ENCODE data around the gene PRSS36.

Gene PRSS36

GRCh38 chr16:31131416-31131815 lies 18.4 kb downstream of the PRSS36 start:
- H2AFZ ChIP-seq (ENCODE audit: low read depth, low read length) = no peak overlapping the region
- H3K4me3 ChIP-seq (ENCODE audit: low read depth in 1 of 2, low read length in 2 of 2) = no peak overlapping the region
- no peak for ATAC-seq (ENCODE audit: insufficient read depth, low read depth)
- no peaks in the 10 kb centered on the region for H3K27me3 ChIP-seq (ENCODE audit: insufficient read depth, low read length, poor library complexity)
- no peak for DNase-seq
- no peaks in the 10 kb centered on the region for H3K9me3 ChIP-seq (ENCODE audit: insufficient read depth, low read length, severe bottlenecking)
- H3K4me2 ChIP-seq (ENCODE audit: insufficient read depth, low read length) = no peak overlapping the region
- no peaks in the 10 kb centered on the region for H3K79me2 ChIP-seq (ENCODE audit: insufficient read depth, low read length)
- H4K20me1 ChIP-seq (ENCODE audit: insufficient read depth, low read length) = no peaks in the 10 kb centered on the region
- peaks cover 50% of the 10 kb centered on the region for H3K36me3 ChIP-seq (ENCODE audit: insufficient read depth, low read length)
- H3K27ac ChIP-seq (ENCODE audit: low read length) = no peak overlapping the region
- no peaks in the 10 kb centered on the region for H3K4me1 ChIP-seq (ENCODE audit: insufficient read depth, low read length)
- H3K9ac ChIP-seq (ENCODE audit: low read depth, low read length) = no peak overlapping the region
- TF ChIP-seq EZH2 (IDR thresholded peaks at IDR 0.05; ENCODE audit: borderline replicate concordance, low read depth, low read length, severe bottlenecking) = no peak
- TF ChIP-seq CTCF (IDR thresholded peaks at IDR 0.05; ENCODE audit: borderline replicate concordance, extremely low read depth, low read length, poor library complexity, severe bottlenecking) = no peak

DNA sequence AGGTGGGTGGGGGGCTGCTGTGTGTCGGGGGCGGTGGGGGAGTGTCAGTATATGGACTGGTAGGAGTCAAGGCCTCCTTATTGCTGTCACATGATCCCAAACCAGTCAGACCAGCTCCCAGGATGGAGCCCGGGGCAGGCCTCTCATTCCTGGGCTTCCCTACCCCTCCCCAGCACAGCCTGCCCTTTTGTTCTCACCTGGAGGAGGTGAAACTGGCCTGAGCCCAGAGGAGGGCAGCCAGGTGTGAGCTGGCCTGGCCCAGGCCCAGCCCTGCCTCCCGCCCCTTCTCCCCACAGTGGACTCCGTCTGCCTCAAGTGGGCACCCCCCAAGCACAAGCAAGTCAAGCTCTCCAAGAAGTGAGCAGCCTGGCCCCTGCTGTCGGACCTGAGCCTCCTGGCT lies 19.0 kb downstream of the PRSS36 start:
- Histone ChIP-seq H3K27ac (ENCODE audit: low read length) (no peak overlapping the region), H3K4me1 (ENCODE audit: insufficient read depth, low read length) (no peaks in the 10 kb centered on the region), H3K4me2 (ENCODE audit: insufficient read depth, low read length) (no peak overlapping the region), H2AFZ (ENCODE audit: low read depth, low read length) (no peak overlapping the region), H3K9ac (ENCODE audit: low read depth, low read length) (no peak overlapping the region), H3K36me3 (ENCODE audit: insufficient read depth, low read length) (peaks cover 50% of the 10 kb centered on the region), H3K27me3 (ENCODE audit: insufficient read depth, low read length, poor library complexity) (no peaks in the 10 kb centered on the region), H4K20me1 (ENCODE audit: insufficient read depth, low read length) (no peaks in the 10 kb centered on the region), H3K4me3 (ENCODE audit: low read depth in 1 of 2, low read length in 2 of 2) (no peak overlapping the region), H3K9me3 (ENCODE audit: insufficient read depth, low read length, severe bottlenecking) (no peaks in the 10 kb centered on the region), H3K79me2 (ENCODE audit: insufficient read depth, low read length) (no peaks in the 10 kb centered on the region)
- TF ChIP-seq CTCF (IDR thresholded peaks at IDR 0.05; ENCODE audit: borderline replicate concordance, extremely low read depth, low read length, poor library complexity, severe bottlenecking) (no peak), EZH2 (IDR thresholded peaks at IDR 0.05; ENCODE audit: borderline replicate concordance, low read depth, low read length, severe bottlenecking) (no peak)
- ATAC-seq (ENCODE audit: insufficient read depth, low read depth) (no peak), DNase-seq (no peak)

DNA sequence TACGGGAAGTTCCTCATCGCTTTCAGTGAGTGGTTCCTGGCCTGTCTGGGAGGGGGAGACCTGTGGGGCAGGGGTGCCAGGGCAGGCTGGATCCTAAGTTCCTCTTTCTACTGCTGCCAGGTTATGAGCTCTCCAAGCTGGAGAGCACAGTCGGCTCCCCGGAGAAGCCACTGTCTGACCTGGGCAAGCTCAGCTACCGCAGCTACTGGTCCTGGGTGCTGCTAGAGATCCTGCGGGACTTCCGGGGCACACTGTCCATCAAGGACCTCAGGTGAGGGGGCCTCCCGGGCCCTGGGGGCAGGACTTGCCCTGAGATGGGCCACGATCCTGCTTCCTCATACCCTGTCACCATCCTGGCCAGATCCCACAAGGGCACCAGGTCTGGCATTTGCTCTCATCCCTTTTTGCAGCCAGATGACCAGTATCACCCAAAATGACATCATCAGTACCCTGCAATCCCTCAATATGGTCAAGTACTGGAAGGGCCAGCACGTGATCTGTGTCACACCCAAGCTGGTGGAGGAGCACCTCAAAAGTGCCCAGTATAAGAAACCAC lies 19.5 kb downstream of the PRSS36 start:
- Histone ChIP-seq H3K4me3 (ENCODE audit: low read depth in 1 of 2, low read length in 2 of 2) (no peak overlapping the region), H3K36me3 (ENCODE audit: insufficient read depth, low read length) (peaks cover 50% of the 10 kb centered on the region), H3K4me1 (ENCODE audit: insufficient read depth, low read length) (no peaks in the 10 kb centered on the region), H3K9me3 (ENCODE audit: insufficient read depth, low read length, severe bottlenecking) (no peaks in the 10 kb centered on the region), H3K9ac (ENCODE audit: low read depth, low read length) (no peak overlapping the region), H2AFZ (ENCODE audit: low read depth, low read length) (no peak overlapping the region), H3K27me3 (ENCODE audit: insufficient read depth, low read length, poor library complexity) (no peaks in the 10 kb centered on the region), H4K20me1 (ENCODE audit: insufficient read depth, low read length) (no peaks in the 10 kb centered on the region), H3K4me2 (ENCODE audit: insufficient read depth, low read length) (no peak overlapping the region), H3K27ac (ENCODE audit: low read length) (no peak overlapping the region), H3K79me2 (ENCODE audit: insufficient read depth, low read length) (no peaks in the 10 kb centered on the region)
- TF ChIP-seq EZH2 (IDR thresholded peaks at IDR 0.05; ENCODE audit: borderline replicate concordance, low read depth, low read length, severe bottlenecking) = no peak
- DNase-seq (no peak), ATAC-seq (ENCODE audit: insufficient read depth, low read depth) (no peak)

DNA sequence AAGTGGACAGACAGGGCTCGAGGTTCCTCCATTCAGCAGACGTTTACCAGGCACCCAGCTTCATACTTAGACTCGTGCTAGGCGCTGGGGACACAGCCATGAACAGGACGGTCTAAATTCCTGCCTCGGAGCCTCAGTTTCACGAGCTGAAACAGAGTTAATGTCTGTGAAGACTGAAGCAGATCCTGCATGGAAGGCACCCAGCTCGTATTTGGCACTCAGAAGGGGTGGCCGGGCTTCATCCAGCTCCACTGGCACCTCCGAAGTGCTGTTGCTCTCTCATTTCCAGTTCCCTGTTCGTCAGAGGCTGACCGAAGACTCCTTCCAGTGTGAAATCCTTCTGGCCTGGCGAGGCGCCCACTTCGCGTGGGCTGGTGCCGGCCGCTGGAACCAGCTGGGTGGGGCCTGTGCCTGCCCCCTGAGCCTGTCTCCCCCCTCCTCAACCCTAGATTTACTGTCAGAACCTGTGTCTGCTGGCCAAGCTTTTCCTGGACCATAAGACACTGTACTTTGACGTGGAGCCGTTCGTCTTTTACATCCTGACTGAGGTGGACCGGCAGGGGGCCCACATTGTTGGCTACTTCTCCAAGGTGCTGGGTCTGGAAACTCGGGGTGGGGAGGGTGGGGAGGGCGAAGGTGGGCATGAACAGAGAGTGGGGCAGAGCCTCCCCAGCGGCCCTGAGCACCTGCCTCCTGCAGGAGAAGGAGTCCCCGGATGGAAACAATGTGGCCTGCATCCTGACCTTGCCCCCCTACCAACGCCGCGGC lies 20.1 kb downstream of the PRSS36 start:
- no peaks in the 10 kb centered on the region for H3K9me3 ChIP-seq (ENCODE audit: insufficient read depth, low read length, severe bottlenecking)
- no peak overlapping the region for H3K27ac ChIP-seq (ENCODE audit: low read length)
- peaks cover 50% of the 10 kb centered on the region for H3K36me3 ChIP-seq (ENCODE audit: insufficient read depth, low read length)
- no peak overlapping the region for H2AFZ ChIP-seq (ENCODE audit: low read depth, low read length)
- DNase-seq (no peak), ATAC-seq (ENCODE audit: insufficient read depth, low read depth) (no peak)
- no peaks in the 10 kb centered on the region for H3K4me1 ChIP-seq (ENCODE audit: insufficient read depth, low read length)
- no peaks in the 10 kb centered on the region for H4K20me1 ChIP-seq (ENCODE audit: insufficient read depth, low read length)
- H3K4me2 ChIP-seq (ENCODE audit: insufficient read depth, low read length) = no peak overlapping the region
- H3K4me3 ChIP-seq (ENCODE audit: low read depth in 1 of 2, low read length in 2 of 2) = no peak overlapping the region
- no peak overlapping the region for H3K9ac ChIP-seq (ENCODE audit: low read depth, low read length)
- no peaks in the 10 kb centered on the region for H3K27me3 ChIP-seq (ENCODE audit: insufficient read depth, low read length, poor library complexity)
- no peaks in the 10 kb centered on the region for H3K79me2 ChIP-seq (ENCODE audit: insufficient read depth, low read length)
- TF ChIP-seq CTCF (IDR thresholded peaks at IDR 0.05; ENCODE audit: borderline replicate concordance, extremely low read depth, low read length, poor library complexity, severe bottlenecking) = no peak
- no peak for TF ChIP-seq EZH2 (IDR thresholded peaks at IDR 0.05; ENCODE audit: borderline replicate concordance, low read depth, low read length, severe bottlenecking)

All from DND-41 (cell line).